WTC11 (cell line): ENCODE measurements around the gene FAM89A. TPM values are rescaled to one million over a fixed set of nuclear protein-coding genes. Genes with fewer than 3 reads are reported as not detected.

Experiments used
- ATAC-seq: fragments of 200-7000 bp; cut with Tn5 transposase; 2 replicates; pipeline ENCODE4 v1.10.0; 2021; ENCODE audit warnings: mild to moderate bottlenecking, moderate library complexity
- CTCF ChIA-PET: fragments of 300-600 bp; sonication (Branson Sonifier 250); formaldehyde crosslinking; loops from one replicate; lab custom pipeline; 2021; ENCODE audit warnings: antibody characterized with exemption; lab: Charles Lee
- POLR2A ChIA-PET: fragments of 350-600 bp; sonication (Branson Sonifier 250); formaldehyde crosslinking; loops from one replicate; lab custom pipeline; 2021; ENCODE audit warnings: antibody characterized with exemption; lab: Charles Lee
- DNase-seq: peaks from one replicate; pipeline ENCODE4 v3.0.0; 2021; ENCODE audit warnings: low spot score
- H3K27ac Mint-ChIP-seq: 2 replicates; pipeline ENCODE4 v1.8.0; 2021; ENCODE audit warnings: mixed read lengths
- H3K27me3 Mint-ChIP-seq: 2 replicates; pipeline ENCODE4 v1.8.0; 2021; ENCODE audit warnings: low read depth, mild to moderate bottlenecking, moderate library complexity, mixed read lengths
- H3K36me3 Mint-ChIP-seq: 2 replicates; pipeline ENCODE4 v1.8.0; 2021; ENCODE audit warnings: mixed read lengths
- H3K4me1 Mint-ChIP-seq: 2 replicates; pipeline ENCODE4 v1.8.0; 2022; ENCODE audit warnings: mixed read lengths
- H3K4me3 Mint-ChIP-seq: 2 replicates; pipeline ENCODE4 v1.8.0; 2021; ENCODE audit warnings: mild to moderate bottlenecking, moderate library complexity, mixed read lengths
- H3K9me3 Mint-ChIP-seq: 2 replicates; pipeline ENCODE4 v1.8.0; 2021; ENCODE audit warnings: mixed read lengths
- ELF4 ChIP-seq: sonication (generic); formaldehyde crosslinking; IDR thresholded peaks from 2 replicates; pipeline ENCODE4 v1.8.1; 2022; ENCODE audit warnings: low read depth, mild to moderate bottlenecking, moderate library complexity, missing genetic modification reagents
- EMX1 ChIP-seq: fragments of 250-450 bp; sonication (Bioruptor Pico); IDR thresholded peaks from 2 replicates; pipeline ENCODE4 v1.8.0; 2021; ENCODE audit warnings: mild to moderate bottlenecking
- FOXJ3 ChIP-seq: sonication (generic); formaldehyde crosslinking; IDR thresholded peaks from 2 replicates; pipeline ENCODE4 v1.9.0; 2021; ENCODE audit warnings: missing genetic modification reagents, mild to moderate bottlenecking, borderline replicate concordance
- FOXK1 ChIP-seq: sonication (generic); formaldehyde crosslinking; IDR thresholded peaks from 2 replicates; pipeline ENCODE4 v1.8.0; 2022; ENCODE audit warnings: mild to moderate bottlenecking, moderate library complexity, missing genetic modification reagents
- GTF2I ChIP-seq: fragments of 250-450 bp; sonication (Bioruptor Pico); conservative IDR thresholded peaks from 2 replicates; pipeline ENCODE4 v1.4.0; 2021; ENCODE audit warnings: mild to moderate bottlenecking
- HMGA2 ChIP-seq: fragments of 250-450 bp; sonication (Bioruptor Pico); IDR thresholded peaks from 2 replicates; pipeline ENCODE4 v1.4.0; 2021; ENCODE audit warnings: mild to moderate bottlenecking, moderate library complexity
- KAT7 ChIP-seq: sonication (generic); formaldehyde crosslinking; IDR thresholded peaks from 2 replicates; pipeline ENCODE4 v1.8.1; 2023; ENCODE audit warnings: missing genetic modification reagents, mild to moderate bottlenecking, borderline replicate concordance
- NR1H2 ChIP-seq: sonication (generic); formaldehyde crosslinking; IDR thresholded peaks from 2 replicates; pipeline ENCODE4 v1.9.0; 2021; ENCODE audit warnings: mild to moderate bottlenecking, moderate library complexity, missing genetic modification reagents
- RORB ChIP-seq: fragments of 250-450 bp; sonication (Bioruptor Pico); IDR thresholded peaks from 2 replicates; pipeline ENCODE4 v1.9.0; 2021; ENCODE audit warnings: mild to moderate bottlenecking
- SOX15 ChIP-seq: fragments of 250-450 bp; sonication (Bioruptor Pico); IDR thresholded peaks from 2 replicates; pipeline ENCODE4 v1.9.0; 2021; ENCODE audit warnings: mild to moderate bottlenecking
- ZNF138 ChIP-seq: sonication (generic); formaldehyde crosslinking; conservative IDR thresholded peaks from 2 replicates; pipeline ENCODE4 v1.8.1; 2022; ENCODE audit warnings: mild to moderate bottlenecking, moderate library complexity, missing genetic modification reagents
- ZNF317 ChIP-seq: sonication (generic); formaldehyde crosslinking; IDR thresholded peaks from 2 replicates; pipeline ENCODE4 v1.8.1; 2023; ENCODE audit warnings: low read depth, mild to moderate bottlenecking, moderate library complexity, missing genetic modification reagents, borderline replicate concordance
- total RNA-seq: library from RNA; stranded (reverse); gene quantifications from 3 replicates; pipeline ENCODE4 v1.2.3, GENCODE V29; 2021
- TF ChIP-seq, protein P1 (sequence below): sonication (generic); formaldehyde crosslinking; IDR thresholded peaks from 2 replicates; pipeline ENCODE4 v1.8.0; 2023; ENCODE audit warnings: missing genetic modification reagents, mild to moderate bottlenecking, borderline replicate concordance
- TF ChIP-seq, protein P2 (sequence below): sonication (generic); formaldehyde crosslinking; conservative IDR thresholded peaks from 2 replicates; pipeline ENCODE4 v1.8.1; 2022; ENCODE audit warnings: mild to moderate bottlenecking, missing genetic modification reagents
- TF ChIP-seq, protein P3 (sequence below): sonication (generic); formaldehyde crosslinking; IDR thresholded peaks from 2 replicates; pipeline ENCODE4 v1.8.1; 2022; ENCODE audit warnings: low read depth, missing genetic modification reagents, borderline replicate concordance
- TF ChIP-seq, protein P4 (sequence below): sonication (generic); formaldehyde crosslinking; conservative IDR thresholded peaks from 2 replicates; pipeline ENCODE4 v1.8.1; 2023; ENCODE audit warnings: mild to moderate bottlenecking, low read depth, missing genetic modification reagents, moderate library complexity
- TF ChIP-seq, protein P5 (sequence below): sonication (generic); formaldehyde crosslinking; IDR thresholded peaks from 2 replicates; pipeline ENCODE4 v1.8.0; 2023; ENCODE audit warnings: missing genetic modification reagents
- TF ChIP-seq, protein P6 (sequence below): fragments of 250-450 bp; sonication (Bioruptor Pico); IDR thresholded peaks from 2 replicates; pipeline ENCODE4 v1.9.0; 2021; ENCODE audit warnings: moderate library complexity, mild to moderate bottlenecking, inconsistent platforms, borderline replicate concordance
- TF ChIP-seq, protein P7 (sequence below): sonication (generic); formaldehyde crosslinking; IDR thresholded peaks from 2 replicates; pipeline ENCODE4 v1.8.1; 2023; ENCODE audit warnings: mild to moderate bottlenecking, moderate library complexity, missing genetic modification reagents
- TF ChIP-seq, protein P8 (sequence below): fragments of 250-450 bp; sonication (Bioruptor Pico); IDR thresholded peaks from 2 replicates; pipeline ENCODE4 v2.1.2; 2022; ENCODE audit warnings: mild to moderate bottlenecking, moderate library complexity

Gene FAM89A
- total RNA-seq, 1 experiment from 2014 or later = 2.4 TPM

DNA sequence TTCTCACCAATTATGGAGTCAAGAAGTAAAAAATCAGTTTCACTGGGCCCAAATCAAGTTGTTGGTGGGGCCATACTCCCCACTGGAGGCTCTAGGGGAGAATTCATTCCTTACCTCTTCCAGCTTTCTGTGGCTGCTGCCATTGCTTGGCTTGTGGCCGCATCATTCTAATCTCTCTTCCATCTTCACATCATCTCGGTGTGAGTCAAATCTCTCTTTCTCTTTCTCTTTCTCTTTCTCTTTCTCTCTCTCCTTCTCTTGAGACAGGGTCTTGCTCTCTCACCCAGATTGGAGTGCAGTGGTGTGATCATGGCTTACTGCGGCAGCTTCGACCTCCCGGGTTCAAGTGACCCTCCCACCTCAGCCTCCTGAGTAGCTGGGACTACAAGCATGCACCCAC lies 28.1 kb downstream of the FAM89A start:
- POLR2A ChIA-PET = no interaction called here
- no peaks in the 10 kb centered on the region for H3K4me1 Mint-ChIP-seq
- no peak overlapping the region for H3K4me3 Mint-ChIP-seq
- ATAC-seq (no peak), DNase-seq (no peak)
- peaks cover 41% of the 10 kb centered on the region for H3K27me3 Mint-ChIP-seq
- TF ChIP-seq ZNF317 (CRISPR knock-in tag) = no peak
- TF ChIP-seq ZNF138 (CRISPR knock-in tag) = no peak
- TF ChIP-seq, protein P1, sequence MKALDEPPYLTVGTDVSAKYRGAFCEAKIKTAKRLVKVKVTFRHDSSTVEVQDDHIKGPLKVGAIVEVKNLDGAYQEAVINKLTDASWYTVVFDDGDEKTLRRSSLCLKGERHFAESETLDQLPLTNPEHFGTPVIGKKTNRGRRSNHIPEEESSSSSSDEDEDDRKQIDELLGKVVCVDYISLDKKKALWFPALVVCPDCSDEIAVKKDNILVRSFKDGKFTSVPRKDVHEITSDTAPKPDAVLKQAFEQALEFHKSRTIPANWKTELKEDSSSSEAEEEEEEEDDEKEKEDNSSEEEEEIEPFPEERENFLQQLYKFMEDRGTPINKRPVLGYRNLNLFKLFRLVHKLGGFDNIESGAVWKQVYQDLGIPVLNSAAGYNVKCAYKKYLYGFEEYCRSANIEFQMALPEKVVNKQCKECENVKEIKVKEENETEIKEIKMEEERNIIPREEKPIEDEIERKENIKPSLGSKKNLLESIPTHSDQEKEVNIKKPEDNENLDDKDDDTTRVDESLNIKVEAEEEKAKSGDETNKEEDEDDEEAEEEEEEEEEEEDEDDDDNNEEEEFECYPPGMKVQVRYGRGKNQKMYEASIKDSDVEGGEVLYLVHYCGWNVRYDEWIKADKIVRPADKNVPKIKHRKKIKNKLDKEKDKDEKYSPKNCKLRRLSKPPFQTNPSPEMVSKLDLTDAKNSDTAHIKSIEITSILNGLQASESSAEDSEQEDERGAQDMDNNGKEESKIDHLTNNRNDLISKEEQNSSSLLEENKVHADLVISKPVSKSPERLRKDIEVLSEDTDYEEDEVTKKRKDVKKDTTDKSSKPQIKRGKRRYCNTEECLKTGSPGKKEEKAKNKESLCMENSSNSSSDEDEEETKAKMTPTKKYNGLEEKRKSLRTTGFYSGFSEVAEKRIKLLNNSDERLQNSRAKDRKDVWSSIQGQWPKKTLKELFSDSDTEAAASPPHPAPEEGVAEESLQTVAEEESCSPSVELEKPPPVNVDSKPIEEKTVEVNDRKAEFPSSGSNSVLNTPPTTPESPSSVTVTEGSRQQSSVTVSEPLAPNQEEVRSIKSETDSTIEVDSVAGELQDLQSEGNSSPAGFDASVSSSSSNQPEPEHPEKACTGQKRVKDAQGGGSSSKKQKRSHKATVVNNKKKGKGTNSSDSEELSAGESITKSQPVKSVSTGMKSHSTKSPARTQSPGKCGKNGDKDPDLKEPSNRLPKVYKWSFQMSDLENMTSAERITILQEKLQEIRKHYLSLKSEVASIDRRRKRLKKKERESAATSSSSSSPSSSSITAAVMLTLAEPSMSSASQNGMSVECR (CRISPR knock-in tag) = no peak
- TF ChIP-seq, protein P2, sequence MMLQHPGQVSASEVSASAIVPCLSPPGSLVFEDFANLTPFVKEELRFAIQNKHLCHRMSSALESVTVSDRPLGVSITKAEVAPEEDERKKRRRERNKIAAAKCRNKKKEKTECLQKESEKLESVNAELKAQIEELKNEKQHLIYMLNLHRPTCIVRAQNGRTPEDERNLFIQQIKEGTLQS (CRISPR knock-in tag) = no peak
- TF ChIP-seq HMGA2 (CRISPR knock-in tag) = no peak
- TF ChIP-seq SOX15 = no peak
- no peak for TF ChIP-seq GTF2I
- TF ChIP-seq, protein P3, sequence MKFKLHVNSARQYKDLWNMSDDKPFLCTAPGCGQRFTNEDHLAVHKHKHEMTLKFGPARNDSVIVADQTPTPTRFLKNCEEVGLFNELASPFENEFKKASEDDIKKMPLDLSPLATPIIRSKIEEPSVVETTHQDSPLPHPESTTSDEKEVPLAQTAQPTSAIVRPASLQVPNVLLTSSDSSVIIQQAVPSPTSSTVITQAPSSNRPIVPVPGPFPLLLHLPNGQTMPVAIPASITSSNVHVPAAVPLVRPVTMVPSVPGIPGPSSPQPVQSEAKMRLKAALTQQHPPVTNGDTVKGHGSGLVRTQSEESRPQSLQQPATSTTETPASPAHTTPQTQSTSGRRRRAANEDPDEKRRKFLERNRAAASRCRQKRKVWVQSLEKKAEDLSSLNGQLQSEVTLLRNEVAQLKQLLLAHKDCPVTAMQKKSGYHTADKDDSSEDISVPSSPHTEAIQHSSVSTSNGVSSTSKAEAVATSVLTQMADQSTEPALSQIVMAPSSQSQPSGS (CRISPR knock-in tag) = no peak
- no peak for TF ChIP-seq FOXK1 (CRISPR knock-in tag)
- no peaks in the 10 kb centered on the region for H3K36me3 Mint-ChIP-seq
- H3K9me3 Mint-ChIP-seq = peaks cover 9% of the 10 kb centered on the region
- no peak overlapping the region for H3K27ac Mint-ChIP-seq
- CTCF ChIA-PET = no interaction called here

DNA sequence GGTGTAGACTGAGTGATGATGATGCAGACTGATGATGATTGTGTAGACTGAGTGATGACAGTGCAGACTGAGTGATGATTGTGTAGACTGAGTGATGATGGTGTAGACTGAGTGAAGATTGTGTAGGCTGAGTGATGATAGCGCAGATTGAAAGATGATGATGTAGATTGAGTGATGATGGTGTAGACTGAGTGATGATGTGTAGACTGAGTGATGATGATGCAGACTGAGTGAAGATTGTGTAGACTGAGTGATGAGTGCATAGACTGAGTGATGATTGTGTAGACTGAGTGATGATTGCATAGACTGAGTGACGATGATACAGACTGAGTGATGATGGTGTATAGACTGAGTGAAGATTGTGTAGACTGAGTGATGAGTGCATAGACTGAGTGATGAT lies 28.7 kb downstream of the FAM89A start:
- peaks cover 42% of the 10 kb centered on the region for H3K27me3 Mint-ChIP-seq
- ATAC-seq (no peak), DNase-seq (no peak)
- no peak overlapping the region for H3K27ac Mint-ChIP-seq
- no peaks in the 10 kb centered on the region for H3K4me1 Mint-ChIP-seq
- POLR2A ChIA-PET = no interaction called here
- CTCF ChIA-PET = no interaction called here
- H3K4me3 Mint-ChIP-seq = no peak overlapping the region
- peaks cover 15% of the 10 kb centered on the region for H3K9me3 Mint-ChIP-seq
- TF ChIP-seq, protein P4, sequence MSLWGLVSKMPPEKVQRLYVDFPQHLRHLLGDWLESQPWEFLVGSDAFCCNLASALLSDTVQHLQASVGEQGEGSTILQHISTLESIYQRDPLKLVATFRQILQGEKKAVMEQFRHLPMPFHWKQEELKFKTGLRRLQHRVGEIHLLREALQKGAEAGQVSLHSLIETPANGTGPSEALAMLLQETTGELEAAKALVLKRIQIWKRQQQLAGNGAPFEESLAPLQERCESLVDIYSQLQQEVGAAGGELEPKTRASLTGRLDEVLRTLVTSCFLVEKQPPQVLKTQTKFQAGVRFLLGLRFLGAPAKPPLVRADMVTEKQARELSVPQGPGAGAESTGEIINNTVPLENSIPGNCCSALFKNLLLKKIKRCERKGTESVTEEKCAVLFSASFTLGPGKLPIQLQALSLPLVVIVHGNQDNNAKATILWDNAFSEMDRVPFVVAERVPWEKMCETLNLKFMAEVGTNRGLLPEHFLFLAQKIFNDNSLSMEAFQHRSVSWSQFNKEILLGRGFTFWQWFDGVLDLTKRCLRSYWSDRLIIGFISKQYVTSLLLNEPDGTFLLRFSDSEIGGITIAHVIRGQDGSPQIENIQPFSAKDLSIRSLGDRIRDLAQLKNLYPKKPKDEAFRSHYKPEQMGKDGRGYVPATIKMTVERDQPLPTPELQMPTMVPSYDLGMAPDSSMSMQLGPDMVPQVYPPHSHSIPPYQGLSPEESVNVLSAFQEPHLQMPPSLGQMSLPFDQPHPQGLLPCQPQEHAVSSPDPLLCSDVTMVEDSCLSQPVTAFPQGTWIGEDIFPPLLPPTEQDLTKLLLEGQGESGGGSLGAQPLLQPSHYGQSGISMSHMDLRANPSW (CRISPR knock-in tag) = no peak
- TF ChIP-seq FOXJ3 (CRISPR knock-in tag) = no peak
- TF ChIP-seq NR1H2 (CRISPR knock-in tag) = no peak
- TF ChIP-seq KAT7 (CRISPR knock-in tag) = no peak
- no peak for TF ChIP-seq HMGA2 (CRISPR knock-in tag)
- TF ChIP-seq, protein P5, sequence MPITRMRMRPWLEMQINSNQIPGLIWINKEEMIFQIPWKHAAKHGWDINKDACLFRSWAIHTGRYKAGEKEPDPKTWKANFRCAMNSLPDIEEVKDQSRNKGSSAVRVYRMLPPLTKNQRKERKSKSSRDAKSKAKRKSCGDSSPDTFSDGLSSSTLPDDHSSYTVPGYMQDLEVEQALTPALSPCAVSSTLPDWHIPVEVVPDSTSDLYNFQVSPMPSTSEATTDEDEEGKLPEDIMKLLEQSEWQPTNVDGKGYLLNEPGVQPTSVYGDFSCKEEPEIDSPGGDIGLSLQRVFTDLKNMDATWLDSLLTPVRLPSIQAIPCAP (CRISPR knock-in tag) = no peak
- TF ChIP-seq, protein P6, sequence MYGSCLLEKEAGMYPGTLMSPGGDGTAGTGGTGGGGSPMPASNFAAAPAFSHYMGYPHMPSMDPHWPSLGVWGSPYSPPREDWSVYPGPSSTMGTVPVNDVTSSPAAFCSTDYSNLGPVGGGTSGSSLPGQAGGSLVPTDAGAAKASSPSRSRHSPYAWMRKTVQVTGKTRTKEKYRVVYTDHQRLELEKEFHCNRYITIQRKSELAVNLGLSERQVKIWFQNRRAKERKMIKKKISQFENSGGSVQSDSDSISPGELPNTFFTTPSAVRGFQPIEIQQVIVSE (CRISPR knock-in tag) = no peak
- TF ChIP-seq, protein P7, sequence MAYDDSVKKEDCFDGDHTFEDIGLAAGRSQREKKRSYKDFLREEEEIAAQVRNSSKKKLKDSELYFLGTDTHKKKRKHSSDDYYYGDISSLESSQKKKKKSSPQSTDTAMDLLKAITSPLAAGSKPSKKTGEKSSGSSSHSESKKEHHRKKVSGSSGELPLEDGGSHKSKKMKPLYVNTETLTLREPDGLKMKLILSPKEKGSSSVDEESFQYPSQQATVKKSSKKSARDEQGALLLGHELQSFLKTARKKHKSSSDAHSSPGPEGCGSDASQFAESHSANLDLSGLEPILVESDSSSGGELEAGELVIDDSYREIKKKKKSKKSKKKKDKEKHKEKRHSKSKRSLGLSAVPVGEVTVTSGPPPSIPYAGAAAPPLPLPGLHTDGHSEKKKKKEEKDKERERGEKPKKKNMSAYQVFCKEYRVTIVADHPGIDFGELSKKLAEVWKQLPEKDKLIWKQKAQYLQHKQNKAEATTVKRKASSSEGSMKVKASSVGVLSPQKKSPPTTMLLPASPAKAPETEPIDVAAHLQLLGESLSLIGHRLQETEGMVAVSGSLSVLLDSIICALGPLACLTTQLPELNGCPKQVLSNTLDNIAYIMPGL (CRISPR knock-in tag) = no peak
- TF ChIP-seq ZNF317 (CRISPR knock-in tag) = no peak
- no peak for TF ChIP-seq EMX1 (CRISPR knock-in tag)
- TF ChIP-seq ELF4 (CRISPR knock-in tag) = no peak
- TF ChIP-seq, protein P8, sequence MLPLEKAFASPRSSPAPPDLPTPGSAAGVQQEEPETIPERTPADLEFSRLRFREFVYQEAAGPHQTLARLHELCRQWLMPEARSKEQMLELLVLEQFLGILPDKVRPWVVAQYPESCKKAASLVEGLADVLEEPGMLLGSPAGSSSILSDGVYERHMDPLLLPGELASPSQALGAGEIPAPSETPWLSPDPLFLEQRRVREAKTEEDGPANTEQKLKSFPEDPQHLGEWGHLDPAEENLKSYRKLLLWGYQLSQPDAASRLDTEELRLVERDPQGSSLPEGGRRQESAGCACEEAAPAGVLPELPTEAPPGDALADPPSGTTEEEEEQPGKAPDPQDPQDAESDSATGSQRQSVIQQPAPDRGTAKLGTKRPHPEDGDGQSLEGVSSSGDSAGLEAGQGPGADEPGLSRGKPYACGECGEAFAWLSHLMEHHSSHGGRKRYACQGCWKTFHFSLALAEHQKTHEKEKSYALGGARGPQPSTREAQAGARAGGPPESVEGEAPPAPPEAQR = no peak
- TF ChIP-seq RORB (CRISPR knock-in tag) = no peak
- peaks cover 3% of the 10 kb centered on the region; the same call in 1 of the 2 replicates for H3K36me3 Mint-ChIP-seq
